Panc1 (cell line): ENCODE results near the gene SMTN.

ENCODE experiments used
- POLR2AphosphoS5 ChIP-seq: IDR thresholded peaks from 2 replicates; pipeline ENCODE4 v1.6.1; 2012; ENCODE audit warnings: mild to moderate bottlenecking, low read depth, low read length, moderate library complexity
- TF ChIP-seq, protein P1 (sequence below): fragments of 450-650 bp; IDR thresholded peaks from 2 replicates; pipeline ENCODE4 v1.5.1; 2017; ENCODE audit warnings: mild to moderate bottlenecking

DNA sequence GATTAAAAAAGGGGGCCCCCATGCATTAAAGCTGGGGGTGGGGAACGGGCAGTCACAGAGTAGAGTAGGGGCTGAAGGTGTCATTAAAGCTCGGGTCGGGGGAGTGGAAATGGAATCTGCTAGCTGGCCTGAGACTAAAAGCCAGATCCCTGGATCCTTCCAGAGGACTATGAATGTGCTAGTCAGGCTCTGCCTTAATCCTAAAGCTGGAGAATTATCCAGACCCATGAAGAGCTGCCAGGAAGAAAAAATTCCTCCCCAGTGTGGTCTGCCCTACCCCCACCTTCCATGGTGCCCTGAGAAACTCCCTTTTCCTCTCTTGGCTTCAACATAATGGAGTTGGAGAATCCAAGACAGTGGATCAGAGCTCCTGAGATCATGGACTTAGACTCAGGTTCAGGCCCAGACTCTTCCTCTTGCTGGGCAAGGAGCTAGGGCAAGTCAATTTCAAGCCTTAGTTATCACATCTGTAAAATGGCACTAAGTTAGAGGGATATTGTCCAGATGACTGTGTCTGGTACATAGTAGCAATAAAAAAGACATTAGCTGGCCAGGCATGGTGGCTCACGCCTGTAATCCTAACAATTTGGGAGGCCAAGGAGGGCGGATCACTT lies 24.0 kb upstream of the SMTN start:
- TF ChIP-seq, protein P1, sequence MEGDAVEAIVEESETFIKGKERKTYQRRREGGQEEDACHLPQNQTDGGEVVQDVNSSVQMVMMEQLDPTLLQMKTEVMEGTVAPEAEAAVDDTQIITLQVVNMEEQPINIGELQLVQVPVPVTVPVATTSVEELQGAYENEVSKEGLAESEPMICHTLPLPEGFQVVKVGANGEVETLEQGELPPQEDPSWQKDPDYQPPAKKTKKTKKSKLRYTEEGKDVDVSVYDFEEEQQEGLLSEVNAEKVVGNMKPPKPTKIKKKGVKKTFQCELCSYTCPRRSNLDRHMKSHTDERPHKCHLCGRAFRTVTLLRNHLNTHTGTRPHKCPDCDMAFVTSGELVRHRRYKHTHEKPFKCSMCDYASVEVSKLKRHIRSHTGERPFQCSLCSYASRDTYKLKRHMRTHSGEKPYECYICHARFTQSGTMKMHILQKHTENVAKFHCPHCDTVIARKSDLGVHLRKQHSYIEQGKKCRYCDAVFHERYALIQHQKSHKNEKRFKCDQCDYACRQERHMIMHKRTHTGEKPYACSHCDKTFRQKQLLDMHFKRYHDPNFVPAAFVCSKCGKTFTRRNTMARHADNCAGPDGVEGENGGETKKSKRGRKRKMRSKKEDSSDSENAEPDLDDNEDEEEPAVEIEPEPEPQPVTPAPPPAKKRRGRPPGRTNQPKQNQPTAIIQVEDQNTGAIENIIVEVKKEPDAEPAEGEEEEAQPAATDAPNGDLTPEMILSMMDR: no peak
- TF ChIP-seq POLR2AphosphoS5: no peak
